ENCODE data around the gene EXOC4.

- TF ChIP-seq, protein P1, sequence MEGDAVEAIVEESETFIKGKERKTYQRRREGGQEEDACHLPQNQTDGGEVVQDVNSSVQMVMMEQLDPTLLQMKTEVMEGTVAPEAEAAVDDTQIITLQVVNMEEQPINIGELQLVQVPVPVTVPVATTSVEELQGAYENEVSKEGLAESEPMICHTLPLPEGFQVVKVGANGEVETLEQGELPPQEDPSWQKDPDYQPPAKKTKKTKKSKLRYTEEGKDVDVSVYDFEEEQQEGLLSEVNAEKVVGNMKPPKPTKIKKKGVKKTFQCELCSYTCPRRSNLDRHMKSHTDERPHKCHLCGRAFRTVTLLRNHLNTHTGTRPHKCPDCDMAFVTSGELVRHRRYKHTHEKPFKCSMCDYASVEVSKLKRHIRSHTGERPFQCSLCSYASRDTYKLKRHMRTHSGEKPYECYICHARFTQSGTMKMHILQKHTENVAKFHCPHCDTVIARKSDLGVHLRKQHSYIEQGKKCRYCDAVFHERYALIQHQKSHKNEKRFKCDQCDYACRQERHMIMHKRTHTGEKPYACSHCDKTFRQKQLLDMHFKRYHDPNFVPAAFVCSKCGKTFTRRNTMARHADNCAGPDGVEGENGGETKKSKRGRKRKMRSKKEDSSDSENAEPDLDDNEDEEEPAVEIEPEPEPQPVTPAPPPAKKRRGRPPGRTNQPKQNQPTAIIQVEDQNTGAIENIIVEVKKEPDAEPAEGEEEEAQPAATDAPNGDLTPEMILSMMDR (tag by site-specific recombination; IDR thresholded peaks at IDR 0.05) = no peak
- TF ChIP-seq ZNF274 (IDR thresholded peaks at IDR 0.05; ENCODE audit: low read length) (no peak), ZNF274 (tag by site-specific recombination; IDR thresholded peaks at IDR 0.05; ENCODE audit: borderline replicate concordance) (no peak), ZNF513 (tag by site-specific recombination; IDR thresholded peaks at IDR 0.05) (no peak), GLI4 (tag by site-specific recombination; IDR thresholded peaks at IDR 0.05) (no peak), ZBTB11 (tag by site-specific recombination; conservative IDR thresholded peaks at IDR 0.05; ENCODE audit: low read depth) (no peak), ZBTB7A (tag by site-specific recombination; IDR thresholded peaks at IDR 0.05; ENCODE audit: low read depth) (no peak), MZF1 (tag by site-specific recombination; IDR thresholded peaks at IDR 0.05; ENCODE audit: borderline replicate concordance) (no peak), TCF7L2 (IDR thresholded peaks at IDR 0.05; ENCODE audit: borderline replicate concordance, low read depth, low read length) (no peak), ZBTB17 (tag by site-specific recombination; IDR thresholded peaks at IDR 0.05) (no peak), ZNF747 (tag by site-specific recombination; IDR thresholded peaks at IDR 0.05) (no peak)
- TF ChIP-seq, protein P2, sequence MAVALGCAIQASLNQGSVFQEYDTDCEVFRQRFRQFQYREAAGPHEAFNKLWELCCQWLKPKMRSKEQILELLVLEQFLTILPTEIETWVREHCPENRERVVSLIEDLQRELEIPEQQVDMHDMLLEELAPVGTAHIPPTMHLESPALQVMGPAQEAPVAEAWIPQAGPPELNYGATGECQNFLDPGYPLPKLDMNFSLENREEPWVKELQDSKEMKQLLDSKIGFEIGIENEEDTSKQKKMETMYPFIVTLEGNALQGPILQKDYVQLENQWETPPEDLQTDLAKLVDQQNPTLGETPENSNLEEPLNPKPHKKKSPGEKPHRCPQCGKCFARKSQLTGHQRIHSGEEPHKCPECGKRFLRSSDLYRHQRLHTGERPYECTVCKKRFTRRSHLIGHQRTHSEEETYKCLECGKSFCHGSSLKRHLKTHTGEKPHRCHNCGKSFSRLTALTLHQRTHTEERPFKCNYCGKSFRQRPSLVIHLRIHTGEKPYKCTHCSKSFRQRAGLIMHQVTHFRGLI (tag by site-specific recombination; IDR thresholded peaks at IDR 0.05) = no peak
- TF ChIP-seq, protein P3, sequence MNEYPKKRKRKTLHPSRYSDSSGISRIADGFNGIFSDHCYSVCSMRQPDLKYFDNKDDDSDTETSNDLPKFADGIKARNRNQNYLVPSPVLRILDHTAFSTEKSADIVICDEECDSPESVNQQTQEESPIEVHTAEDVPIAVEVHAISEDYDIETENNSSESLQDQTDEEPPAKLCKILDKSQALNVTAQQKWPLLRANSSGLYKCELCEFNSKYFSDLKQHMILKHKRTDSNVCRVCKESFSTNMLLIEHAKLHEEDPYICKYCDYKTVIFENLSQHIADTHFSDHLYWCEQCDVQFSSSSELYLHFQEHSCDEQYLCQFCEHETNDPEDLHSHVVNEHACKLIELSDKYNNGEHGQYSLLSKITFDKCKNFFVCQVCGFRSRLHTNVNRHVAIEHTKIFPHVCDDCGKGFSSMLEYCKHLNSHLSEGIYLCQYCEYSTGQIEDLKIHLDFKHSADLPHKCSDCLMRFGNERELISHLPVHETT (tag by site-specific recombination; IDR thresholded peaks at IDR 0.05) = no peak
Observed at GRCh38 chr7:133664528-133664927, 411.6 kb downstream of the EXOC4 start.
